Spinal cord (tissue), 10 donors: ENCODE measurements around the gene EMC10. TPM values are rescaled to one million over a fixed set of nuclear protein-coding genes. Genes with fewer than 3 reads are reported as not detected.
"Not testable (repeated sequence)": the region's sequence is repeated elsewhere in the genome, so short reads cannot be mapped to it uniquely, and the experiment has no call there.

Experiments
- DNase-seq, 6 donors: peaks; one replicate each; pipeline versions ENCODE4 v3.0.0 to v3.0.0-alpha.2; 2013 to 2015; ENCODE audit warnings: low spot score in 6 of 6, low read depth in 4 of 6
- H3K27ac ChIP-seq: one replicate; pipeline ENCODE4 v1.5.1; 2013; ENCODE audit warnings: low read depth, low read length, control low read depth
- H3K27me3 ChIP-seq: one replicate; pipeline ENCODE4 v1.6.1; 2013; ENCODE audit warnings: low read length; ENCODE audit not compliant: control insufficient read depth, insufficient read depth
- H3K36me3 ChIP-seq: one replicate; pipeline ENCODE4 v1.6.1; 2013; ENCODE audit warnings: low read length; ENCODE audit not compliant: control insufficient read depth, insufficient read depth
- H3K4me1 ChIP-seq: one replicate; pipeline ENCODE4 v1.6.1; 2013; ENCODE audit warnings: low read length; ENCODE audit not compliant: control insufficient read depth, insufficient read depth
- H3K4me3 ChIP-seq: one replicate; pipeline ENCODE4 v1.5.1; 2013; ENCODE audit warnings: low read depth, low read length, control low read depth
- H3K9me3 ChIP-seq: one replicate; pipeline ENCODE4 v1.6.1; 2013; ENCODE audit warnings: low read length; ENCODE audit not compliant: control insufficient read depth, insufficient read depth
- WGBS: methylation state at CpG from one replicate; pipeline ENCODE4 v1.1.5; 2013; ENCODE audit warnings: missing lambda C conversion rate; ENCODE audit not compliant: insufficient coverage; 5-methylcytosine and 5-hydroxymethylcytosine counted together
- polyA plus RNA-seq, 2 donors: library from polyadenylated mRNA; unstranded; fragments of 120-200 nt; gene quantifications; one replicate each; pipeline ENCODE4 v1.2.1, GENCODE V29; 2013; ENCODE audit not compliant: insufficient read length in 2 of 2
- total RNA-seq, 2 donors: library from RNA; depleted of rRNA in 1 of 2; stranded (reverse); fragments of 120-200 nt in 1 of 2; fragments of >200 nt in 1 of 2; gene quantifications; one replicate each; pipeline versions ENCODE4 v1.2.3 to v1.2.4, GENCODE V29; 2013 to 2014
- donor health status: healthy.

Gene EMC10
- total and polyA plus RNA-seq, 4 donors = 78.4 to 267 (median 220) TPM

DNA sequence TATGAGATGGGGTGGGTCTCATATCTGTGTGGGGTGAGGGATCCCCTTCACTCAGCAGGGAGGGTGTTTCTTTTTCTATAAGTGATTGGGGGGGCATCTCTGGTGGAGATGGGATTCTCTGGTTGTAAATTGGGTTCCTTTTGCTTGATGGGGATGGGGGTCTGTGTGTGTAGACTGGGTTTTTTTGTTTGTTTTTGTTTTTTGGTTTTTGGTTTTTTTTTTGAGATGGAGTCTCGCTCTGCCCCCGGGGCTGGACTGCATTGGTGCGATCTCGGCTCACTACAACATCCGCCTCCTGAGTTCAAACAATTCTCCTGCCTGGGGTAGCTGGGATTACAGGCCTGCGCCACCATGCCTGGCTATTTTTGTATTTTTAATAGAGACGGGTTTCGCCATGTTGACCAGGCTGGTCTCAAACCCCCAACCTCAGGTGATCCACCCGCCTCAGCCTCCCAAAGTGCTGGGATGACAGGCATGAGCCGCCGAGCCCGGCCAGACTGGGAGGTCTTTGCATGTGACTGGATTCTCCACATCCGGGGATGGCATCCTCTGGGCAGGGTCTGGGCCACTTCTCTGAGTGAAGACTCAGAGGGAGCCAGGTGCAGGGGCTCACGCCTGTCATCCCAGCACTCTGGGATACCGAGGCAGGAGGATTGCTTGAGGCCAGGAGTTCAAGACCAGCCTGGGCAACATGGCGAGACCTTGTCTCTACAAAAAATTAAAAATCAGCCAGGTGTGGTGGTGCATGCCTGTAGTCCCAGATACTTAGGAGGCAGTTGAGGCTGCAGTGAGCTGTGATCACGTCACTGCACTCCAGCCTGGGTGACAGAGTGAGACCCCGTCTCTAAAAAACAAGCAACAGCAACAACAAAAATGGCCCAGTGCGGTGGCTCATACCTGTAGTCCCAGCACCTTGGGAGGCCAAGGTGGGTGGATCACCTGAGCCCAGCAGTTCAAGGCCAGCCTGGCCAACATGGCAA is 42.8 kb upstream of the EMC10 start:
- Histone ChIP-seq H3K36me3 (no peaks in the 10 kb centered on the region), H3K4me3 (no peak overlapping the region), H3K9me3 (no peaks in the 10 kb centered on the region), H3K27me3 (peaks cover 20% of the 10 kb centered on the region), H3K27ac (no peak overlapping the region), H3K4me1 (peaks cover 18% of the 10 kb centered on the region)
- WGBS = 85% methylated on average over 17 of the region's 19 CpGs
- DNase-seq = no peak

DNA sequence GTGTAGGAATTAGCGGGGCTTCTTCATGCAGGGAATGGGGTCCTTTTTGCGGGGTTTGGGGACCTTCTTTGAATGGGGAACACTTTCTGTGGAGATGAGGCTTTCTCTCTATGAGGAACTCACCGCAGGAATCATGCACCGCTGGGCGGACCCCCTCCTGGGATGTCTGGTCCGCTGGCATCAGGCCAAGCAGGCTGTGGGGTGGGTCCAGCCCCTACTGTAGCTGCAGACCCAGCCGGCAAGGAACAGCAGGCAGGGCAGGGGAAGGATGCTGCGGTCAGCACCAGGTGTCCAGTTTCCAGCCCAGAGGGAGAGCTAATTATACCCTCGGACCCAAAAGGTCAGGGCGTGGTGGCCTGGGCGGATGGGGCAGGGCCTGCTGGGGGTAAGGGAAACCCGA is 41.8 kb upstream of the EMC10 start:
- no peak for DNase-seq
- Histone ChIP-seq H3K27me3 (peaks cover 15% of the 10 kb centered on the region), H3K4me3 (no peak overlapping the region), H3K4me1 (peaks cover 18% of the 10 kb centered on the region), H3K27ac (no peak overlapping the region), H3K9me3 (no peaks in the 10 kb centered on the region), H3K36me3 (no peaks in the 10 kb centered on the region)
- WGBS = 37% methylated on average over 9 of the region's 12 CpGs

DNA sequence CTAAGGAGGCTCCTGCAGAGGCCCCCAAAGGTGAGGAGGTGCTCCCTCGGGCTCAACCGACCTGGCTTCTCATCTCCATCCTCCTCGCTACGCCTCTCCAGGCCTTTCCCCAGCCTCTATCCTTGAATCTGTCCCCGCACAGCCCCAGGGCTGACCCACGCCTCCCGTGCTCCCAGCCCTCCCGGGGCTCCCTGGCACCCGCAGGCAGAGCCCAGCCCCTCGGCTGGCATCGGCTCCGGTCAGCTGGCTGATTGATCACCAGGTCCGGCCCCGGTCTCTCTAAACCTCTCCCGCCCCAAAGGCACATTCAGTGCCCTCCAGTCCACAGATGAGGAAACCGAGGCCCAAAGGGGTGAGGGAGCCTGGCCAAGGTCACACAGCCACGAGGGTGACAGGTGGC is 41.1 kb upstream of the EMC10 start:
- no peaks in the 10 kb centered on the region for H3K9me3 ChIP-seq
- no peak for DNase-seq
- H3K27me3 ChIP-seq = peaks cover 11% of the 10 kb centered on the region
- no peaks in the 10 kb centered on the region for H3K36me3 ChIP-seq
- no peak overlapping the region for H3K4me3 ChIP-seq
- H3K27ac ChIP-seq = no peak overlapping the region
- H3K4me1 ChIP-seq = peaks cover 18% of the 10 kb centered on the region
- WGBS = 86% methylated on average over 15 of the region's 17 CpGs

DNA sequence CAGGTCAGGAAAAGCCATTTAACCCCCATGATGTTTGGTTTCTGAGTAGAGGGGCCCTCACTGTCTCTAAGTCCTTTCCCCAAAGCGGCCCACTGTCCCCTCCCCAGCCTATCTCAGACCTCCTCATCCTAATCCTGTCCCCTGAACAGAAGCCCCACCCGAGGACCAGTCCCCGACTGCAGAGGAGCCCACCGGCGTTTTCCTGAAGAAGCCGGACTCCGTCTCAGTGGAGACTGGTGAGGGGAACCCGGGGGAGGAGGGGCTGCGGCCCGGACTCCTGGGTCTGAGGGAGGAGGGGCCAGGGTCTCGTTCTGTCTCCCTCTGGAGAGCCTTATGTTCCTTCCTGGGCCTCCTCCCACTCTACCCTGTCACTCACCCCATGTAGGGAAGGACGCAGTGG is 40.7 kb upstream of the EMC10 start:
- Histone ChIP-seq H3K4me1 (peaks cover 18% of the 10 kb centered on the region), H3K4me3 (no peak overlapping the region), H3K27ac (no peak overlapping the region), H3K36me3 (no peaks in the 10 kb centered on the region), H3K27me3 (peaks cover 8% of the 10 kb centered on the region), H3K9me3 (no peaks in the 10 kb centered on the region)
- DNase-seq = no peak
- 78% methylated on average over 7 of the region's 12 CpGs for WGBS

DNA sequence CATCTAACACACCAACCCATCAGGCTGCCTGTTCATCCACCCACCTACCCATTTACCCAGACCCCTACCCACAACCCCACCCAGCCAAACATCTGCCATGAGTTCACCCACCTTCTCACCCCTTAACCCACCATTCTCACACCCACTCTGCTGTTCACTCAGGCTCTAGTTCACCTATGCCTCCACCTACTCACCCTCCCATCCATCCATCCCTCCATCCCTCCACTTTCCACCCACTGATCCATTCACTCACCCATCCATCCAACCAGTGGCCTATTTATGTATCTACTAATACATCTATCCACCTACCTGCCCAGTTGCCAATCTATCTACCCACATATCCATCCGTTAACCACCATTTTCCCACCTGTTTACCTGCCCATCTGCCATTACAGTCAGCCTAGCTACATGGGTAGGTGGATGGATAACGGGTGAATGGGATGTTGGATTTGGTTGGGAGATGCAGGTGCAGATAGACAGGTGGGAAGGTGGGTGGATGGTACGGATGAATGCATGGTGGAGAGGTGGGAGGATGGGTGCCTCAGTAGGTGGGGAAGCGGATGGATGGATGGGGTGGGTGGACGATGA is 38.4 kb upstream of the EMC10 start:
- Histone ChIP-seq H3K4me1 (no peaks in the 10 kb centered on the region), H3K27me3 (no peaks in the 10 kb centered on the region), H3K27ac (no peak overlapping the region), H3K4me3 (no peak overlapping the region), H3K36me3 (no peaks in the 10 kb centered on the region), H3K9me3 (no peaks in the 10 kb centered on the region)
- DNase-seq = no peak
- WGBS = 89% methylated on average over 4 of the region's 5 CpGs

DNA sequence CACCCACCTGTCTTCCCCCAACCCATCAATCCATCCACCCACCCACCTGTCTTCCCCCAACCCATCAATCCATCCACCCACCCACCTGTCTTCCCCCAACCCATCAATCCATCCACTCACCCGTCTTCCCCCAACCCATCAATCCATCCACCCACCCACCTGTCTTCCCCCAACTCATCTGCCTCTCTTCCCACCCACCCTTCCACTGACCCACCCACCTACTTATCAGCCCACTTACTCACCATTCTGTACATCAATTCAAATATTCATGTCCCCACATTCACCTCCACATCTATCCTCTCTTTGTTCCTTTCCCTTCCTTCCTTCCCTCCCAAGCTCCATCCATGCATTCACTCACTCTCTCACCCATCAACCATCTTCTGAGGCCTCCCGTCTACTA is 37.2 kb upstream of the EMC10 start:
- not testable (repeated sequence) for H3K36me3 ChIP-seq, H3K4me3 ChIP-seq, H3K4me1 ChIP-seq, DNase-seq, H3K27me3 ChIP-seq, H3K9me3 ChIP-seq, H3K27ac ChIP-seq
- 91% methylated on average over 1 of the region's 2 CpGs for WGBS

DNA sequence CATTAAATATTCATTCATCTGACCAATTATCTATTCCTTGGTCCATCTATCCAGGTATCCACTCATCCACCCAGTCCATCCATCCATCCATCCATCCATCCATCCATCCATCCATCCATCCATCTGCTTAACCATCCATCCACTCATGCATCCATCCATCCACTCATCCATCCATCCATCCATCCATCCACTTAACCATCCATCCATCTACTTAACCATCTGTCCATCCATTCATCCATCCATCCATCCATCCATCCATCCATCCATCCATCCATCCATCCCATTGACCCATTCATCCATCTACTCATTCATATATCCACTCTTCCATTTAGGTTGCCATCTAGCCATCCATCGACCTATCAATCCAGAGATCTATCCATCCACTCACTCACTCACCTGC is 32.2 kb upstream of the EMC10 start:
- Histone ChIP-seq H3K9me3 (no peaks in the 10 kb centered on the region), H3K27me3 (no peaks in the 10 kb centered on the region), H3K4me1 (no peaks in the 10 kb centered on the region), H3K27ac (no peak overlapping the region), H3K4me3 (no peak overlapping the region), H3K36me3 (no peaks in the 10 kb centered on the region)
- WGBS = 60% methylated on average over 1 of the region's 1 CpG
- no peak for DNase-seq

DNA sequence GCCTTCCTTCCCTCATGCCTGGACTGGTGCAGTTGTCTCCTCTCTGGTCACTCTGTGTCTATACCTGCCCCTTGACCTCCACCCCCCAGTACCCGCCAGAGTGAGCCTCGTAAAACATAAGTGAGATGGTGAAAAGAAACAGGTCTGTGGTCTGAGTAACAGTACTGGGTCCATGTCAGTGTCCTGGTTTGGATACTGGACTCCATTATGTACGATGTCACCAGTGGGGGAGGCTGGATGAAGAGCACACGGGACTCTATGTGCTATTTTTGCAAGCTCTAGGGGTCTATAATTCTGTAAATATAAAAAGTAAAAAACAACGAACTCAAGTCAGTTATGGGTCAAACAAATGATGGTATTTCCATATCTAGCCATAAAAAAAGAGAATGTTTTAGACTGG is 29.3 kb upstream of the EMC10 start:
- no CpG with 5 or more reads among the region's 5 CpGs for WGBS
- DNase-seq = no peak
- Histone ChIP-seq H3K36me3 (no peaks in the 10 kb centered on the region), H3K27me3 (no peaks in the 10 kb centered on the region), H3K9me3 (no peaks in the 10 kb centered on the region), H3K4me3 (no peak overlapping the region), H3K4me1 (no peaks in the 10 kb centered on the region), H3K27ac (no peak overlapping the region)

DNA sequence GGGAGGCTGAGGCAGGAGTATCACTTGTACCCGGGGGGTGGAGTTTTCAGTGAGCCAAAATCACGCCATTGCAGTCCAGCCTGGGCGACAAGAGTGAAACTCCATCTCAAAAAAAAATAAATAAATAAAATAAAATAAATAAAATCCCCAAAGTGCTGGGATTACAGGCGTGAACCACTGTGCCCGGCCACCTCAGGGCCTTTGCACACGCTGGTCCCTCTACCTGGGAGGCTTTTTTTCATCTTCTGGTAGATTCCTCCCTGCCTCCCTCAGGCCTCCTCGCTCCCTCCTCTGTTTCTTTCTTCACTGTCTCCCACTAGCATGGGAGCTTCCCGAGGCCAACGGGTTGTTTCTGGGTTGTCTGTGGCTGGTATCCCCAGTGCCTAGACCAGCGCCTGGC is 28.6 kb upstream of the EMC10 start:
- H3K9me3 ChIP-seq = no peaks in the 10 kb centered on the region
- no peaks in the 10 kb centered on the region for H3K4me1 ChIP-seq
- H3K36me3 ChIP-seq = no peaks in the 10 kb centered on the region
- H3K27ac ChIP-seq = no peak overlapping the region
- H3K4me3 ChIP-seq = no peak overlapping the region
- H3K27me3 ChIP-seq = no peaks in the 10 kb centered on the region
- DNase-seq = no peak
- WGBS = 94% methylated on average over 5 of the region's 10 CpGs
